ENCODE measurements around the gene MYBPHL.

Gene MYBPHL

GRCh38 chr1:109281680-109282496 is 24.9 kb downstream of the MYBPHL start:
- DNase-seq (ENCODE audit: low read depth in 2 of 2), result no peak

- DNase-seq (ENCODE audit: low read depth in 2 of 2), result no peak
Observed at GRCh38 chr1:109280862-109281261, 25.9 kb downstream of the MYBPHL start.

DNA sequence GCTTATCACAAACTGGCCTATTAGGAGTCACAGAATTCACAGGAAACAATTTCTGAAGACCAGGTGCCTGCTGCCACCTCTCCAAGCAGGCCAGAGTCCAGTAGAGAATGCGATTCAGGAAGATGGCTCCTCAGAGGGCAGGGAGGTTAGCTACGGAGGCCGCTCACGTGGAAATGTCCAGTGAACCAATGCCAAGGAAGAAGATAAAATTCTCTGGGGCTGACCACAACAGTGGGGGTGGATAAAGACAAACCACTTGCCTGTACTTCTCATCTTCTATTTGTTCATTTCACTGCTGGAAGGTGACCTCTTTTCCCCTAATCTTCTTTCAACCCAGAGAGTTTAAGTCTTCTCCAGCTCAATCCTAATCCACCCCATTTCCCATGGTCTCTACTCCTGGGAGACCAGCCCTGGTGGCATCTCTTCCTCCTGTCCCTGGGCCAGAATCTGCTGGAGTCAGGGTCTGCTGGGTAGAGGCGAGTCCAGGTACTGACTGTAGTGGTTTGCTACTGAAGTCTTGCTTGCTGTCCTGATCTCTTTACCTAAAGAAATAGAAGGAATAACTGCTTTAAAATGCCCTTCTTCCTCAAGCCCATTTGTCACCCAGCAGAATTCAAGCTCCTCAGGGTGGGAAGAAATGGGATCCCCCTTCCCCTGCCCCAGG is 27.1 kb downstream of the MYBPHL start:
- no peak for DNase-seq (ENCODE audit: low read depth in 2 of 2)

DNA sequence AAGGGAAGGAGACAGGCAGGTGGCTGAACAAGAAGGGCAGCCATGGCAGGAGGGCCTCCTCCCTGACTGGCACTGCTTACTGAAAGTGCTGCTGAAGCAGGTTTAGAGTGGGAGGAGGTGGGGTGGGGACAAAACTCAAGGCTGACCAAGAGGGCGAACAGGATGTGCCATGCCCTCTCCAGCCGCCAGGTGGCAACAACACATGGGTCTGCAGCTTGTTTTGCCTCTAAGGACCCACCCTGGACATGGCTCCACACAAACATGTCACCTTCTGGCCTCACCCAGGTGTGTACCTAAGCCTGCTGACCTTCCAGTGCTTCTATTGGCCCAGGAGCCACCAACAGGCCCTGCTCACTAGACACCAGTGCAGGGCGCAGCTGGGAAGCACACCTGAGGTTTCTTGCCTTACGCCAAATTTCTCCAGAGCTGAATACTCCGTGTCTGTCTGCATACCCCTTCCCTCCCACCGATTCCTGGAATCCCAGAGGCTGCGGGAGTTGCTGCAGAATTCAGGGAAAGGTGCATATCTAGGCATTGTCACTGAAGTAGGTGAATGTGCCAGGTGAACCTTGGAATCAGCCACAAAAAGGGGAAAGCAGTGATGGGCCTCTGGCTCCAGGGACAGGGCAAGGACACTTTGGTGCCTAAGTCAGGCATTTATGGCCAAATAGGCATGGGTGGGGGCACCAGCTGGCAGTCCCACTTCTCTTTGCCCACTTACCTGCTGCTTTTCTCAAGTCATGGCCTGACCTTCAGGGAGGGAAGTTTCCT is 29.2 kb downstream of the MYBPHL start:
- DNase-seq (ENCODE audit: low read depth in 2 of 2), result no peak

DNA sequence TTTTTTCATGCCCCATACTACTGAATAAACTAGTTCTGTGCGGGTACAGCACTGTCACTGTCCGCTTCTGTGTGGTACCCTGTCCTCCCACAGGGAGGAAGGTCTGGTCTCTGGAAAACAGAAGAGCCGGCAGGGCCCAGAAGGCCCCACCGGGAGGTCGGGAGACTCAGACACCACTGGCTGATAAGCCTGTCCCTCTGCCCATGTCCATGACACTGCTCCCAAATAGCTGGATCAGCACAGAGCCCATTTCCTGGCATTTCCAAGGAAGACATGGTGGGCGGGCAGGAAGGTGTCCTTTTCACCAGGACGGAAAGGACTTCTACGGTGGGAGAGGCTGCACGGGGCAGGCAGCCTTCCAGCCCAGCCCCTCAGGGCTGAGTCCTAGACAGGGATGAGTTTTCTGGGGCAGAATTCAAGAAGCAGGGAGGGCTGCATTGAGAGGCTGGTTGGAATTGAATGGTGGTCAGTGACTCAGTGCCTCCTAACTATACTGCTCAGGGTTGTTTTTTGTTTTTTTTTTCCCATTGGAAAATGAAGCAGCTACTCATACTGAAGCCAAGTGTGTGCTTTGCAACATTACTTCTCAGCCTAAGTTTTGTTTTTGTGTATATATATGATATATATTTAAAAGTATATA is 31.0 kb downstream of the MYBPHL start:
- DNase-seq (ENCODE audit: low read depth in 2 of 2), result no peak

DNA sequence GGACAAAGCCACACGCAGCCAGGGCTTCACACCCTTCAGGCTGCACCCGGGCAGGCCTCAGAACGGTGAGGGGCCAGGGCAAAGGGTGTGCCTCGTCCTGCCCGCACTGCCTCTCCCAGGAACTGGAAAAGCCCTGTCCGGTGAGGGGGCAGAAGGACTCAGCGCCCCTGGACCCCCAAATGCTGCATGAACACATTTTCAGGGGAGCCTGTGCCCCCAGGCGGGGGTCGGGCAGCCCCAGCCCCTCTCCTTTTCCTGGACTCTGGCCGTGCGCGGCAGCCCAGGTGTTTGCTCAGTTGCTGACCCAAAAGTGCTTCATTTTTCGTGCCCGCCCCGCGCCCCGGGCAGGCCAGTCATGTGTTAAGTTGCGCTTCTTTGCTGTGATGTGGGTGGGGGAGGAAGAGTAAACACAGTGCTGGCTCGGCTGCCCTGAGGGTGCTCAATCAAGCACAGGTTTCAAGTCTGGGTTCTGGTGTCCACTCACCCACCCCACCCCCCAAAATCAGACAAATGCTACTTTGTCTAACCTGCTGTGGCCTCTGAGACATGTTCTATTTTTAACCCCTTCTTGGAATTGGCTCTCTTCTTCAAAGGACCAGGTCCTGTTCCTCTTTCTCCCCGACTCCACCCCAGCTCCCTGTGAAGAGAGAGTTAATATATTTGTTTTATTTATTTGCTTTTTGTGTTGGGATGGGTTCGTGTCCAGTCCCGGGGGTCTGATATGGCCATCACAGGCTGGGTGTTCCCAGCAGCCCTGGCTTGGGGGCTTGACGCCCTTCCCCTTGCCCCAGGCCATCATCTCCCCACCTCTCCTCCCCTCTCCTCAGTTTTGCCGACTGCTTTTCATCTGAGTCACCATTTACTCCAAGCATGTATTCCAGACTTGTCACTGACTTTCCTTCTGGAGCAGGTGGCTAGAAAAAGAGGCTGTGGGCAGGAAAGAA is 32.0 kb downstream of the MYBPHL start:
- DNase-seq (ENCODE audit: low read depth in 2 of 2), result no peak

GRCh38 chr1:109273570-109274288 is 33.1 kb downstream of the MYBPHL start:
- DNase-seq (ENCODE audit: low read depth in 2 of 2), result no peak

DNA sequence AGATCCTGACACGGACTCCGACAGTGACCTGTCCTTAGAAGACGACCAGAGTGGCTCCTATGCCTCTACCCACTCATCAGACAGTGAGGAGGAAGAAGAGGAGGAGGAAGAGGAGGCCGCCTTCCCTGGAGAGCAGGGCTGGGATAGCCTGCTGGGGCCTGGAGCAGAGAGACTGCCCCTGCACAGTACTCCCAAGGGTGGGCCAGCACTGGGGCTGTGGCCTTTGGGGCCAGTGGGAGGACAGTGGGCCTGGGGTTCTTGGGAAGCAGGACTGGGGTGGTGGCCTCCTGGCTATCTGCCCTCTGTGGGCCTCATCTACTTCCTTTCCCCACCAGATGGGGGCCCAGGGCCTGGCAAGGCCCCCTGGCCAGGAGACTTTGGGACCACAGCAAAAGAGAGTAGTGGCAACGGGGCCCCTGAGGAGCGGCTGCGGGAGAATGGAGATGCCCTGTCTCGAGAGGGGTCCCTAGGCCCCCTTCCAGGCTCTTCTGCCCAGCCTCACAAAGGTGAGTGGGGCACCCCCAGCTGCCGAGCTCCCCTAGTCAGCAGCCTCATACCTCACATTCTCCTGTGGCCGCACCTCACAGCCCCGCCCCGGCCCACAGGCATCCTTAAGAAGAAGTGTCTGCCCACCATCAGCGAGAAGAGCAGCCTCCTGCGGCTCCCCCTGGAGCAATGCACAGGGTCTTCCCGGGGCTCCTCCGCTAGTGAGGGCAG is 33.8 kb downstream of the MYBPHL start:
- no peak for DNase-seq (ENCODE audit: low read depth in 2 of 2)

DNA sequence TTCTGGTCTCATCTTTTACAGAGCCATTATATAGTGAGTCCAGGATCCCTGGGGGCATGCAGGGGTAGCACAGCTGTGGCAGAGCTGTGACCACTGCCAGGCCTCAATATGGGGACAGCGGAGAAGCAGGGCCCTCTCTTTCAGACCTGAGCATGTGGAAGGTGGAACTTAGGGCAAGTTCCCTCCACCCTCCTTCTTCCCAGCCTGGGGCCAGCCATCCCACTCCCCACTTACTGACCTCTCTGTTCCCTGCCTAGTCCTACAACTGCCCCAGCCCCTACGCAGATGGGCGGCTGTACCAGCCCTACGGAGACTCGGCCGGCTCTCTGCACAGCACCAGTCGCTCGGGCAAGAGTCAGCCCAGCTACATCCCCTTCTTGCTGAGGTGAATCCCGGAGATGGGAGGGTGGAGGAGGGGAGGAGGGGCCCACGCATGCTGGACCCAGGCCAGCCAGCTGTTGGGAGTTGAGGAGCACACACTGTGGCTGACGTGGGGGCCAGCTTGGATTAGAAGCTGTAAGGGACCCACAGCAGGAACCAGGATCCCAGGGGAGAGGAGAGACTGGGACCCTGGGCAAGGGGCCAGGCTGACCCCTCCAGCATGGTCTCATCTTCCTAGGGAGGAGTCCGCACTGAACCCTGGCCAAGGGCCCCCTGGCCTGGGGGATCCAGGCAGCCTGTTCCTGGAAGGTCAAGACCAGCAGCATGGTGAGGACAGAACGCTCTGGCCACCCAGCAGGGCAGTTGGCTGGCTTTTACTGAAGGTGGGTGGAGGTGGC is 34.6 kb downstream of the MYBPHL start:
- no peak for DNase-seq (ENCODE audit: low read depth in 2 of 2)

- DNase-seq (ENCODE audit: low read depth in 2 of 2), result no peak
Observed at GRCh38 chr1:109271458-109271857, 35.4 kb downstream of the MYBPHL start.

DNA sequence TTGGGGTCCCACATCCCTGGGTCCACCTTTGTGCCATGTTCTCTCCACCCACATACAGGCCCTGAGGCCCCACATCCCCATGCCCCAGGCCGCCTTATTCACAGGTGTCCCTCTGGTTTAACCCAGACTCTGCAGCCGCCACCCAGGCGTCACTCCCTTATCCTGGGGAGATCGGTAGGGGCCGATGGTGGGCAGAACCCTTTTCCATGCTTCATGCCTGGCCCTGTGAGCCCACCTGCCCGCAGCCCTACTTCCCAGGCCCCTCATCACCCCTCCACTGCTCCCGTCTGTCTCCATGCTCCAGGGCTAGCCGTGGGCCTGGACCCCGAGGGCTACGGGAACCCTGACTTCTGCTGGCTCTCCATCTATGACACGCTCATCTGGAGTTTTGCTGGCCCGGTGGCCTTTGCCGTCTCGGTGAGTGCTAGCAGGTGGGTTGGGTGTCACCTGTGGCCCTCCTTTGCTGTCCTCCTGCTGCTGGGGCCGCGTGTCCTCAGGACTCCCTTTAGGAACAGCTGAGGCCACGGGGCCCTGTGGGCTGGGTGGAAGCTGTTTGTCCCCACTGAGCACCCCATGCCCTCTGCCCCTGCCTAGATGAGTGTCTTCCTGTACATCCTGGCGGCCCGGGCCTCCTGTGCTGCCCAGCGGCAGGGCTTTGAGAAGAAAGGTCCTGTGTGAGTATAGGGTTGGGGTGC is 36.0 kb downstream of the MYBPHL start:
- DNase-seq (ENCODE audit: low read depth in 2 of 2), result no peak

DNA sequence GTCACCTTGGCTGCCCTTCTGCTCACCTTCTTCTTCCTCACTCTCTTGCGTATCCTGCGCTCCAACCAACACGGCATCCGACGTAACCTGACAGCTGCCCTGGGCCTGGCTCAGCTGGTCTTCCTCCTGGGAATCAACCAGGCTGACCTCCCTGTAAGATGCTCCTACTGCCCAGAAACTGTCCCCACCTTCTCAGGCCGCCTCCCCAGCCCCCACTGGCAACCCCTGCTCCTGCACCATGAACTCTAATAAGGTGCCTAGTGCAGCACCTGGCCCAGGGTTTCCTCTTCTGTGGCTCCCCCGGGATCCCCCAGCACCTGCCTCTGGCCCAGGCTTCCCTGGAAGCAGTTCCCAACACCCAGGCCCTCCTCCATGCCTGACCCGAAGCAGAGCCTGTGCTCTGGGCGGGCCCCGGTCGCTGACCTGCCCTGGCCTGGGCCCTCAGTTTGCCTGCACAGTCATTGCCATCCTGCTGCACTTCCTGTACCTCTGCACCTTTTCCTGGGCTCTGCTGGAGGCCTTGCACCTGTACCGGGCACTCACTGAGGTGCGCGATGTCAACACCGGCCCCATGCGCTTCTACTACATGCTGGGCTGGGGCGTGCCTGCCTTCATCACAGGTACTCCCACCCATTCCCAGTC is 36.7 kb downstream of the MYBPHL start:
- DNase-seq (ENCODE audit: low read depth in 2 of 2), result no peak

DNA sequence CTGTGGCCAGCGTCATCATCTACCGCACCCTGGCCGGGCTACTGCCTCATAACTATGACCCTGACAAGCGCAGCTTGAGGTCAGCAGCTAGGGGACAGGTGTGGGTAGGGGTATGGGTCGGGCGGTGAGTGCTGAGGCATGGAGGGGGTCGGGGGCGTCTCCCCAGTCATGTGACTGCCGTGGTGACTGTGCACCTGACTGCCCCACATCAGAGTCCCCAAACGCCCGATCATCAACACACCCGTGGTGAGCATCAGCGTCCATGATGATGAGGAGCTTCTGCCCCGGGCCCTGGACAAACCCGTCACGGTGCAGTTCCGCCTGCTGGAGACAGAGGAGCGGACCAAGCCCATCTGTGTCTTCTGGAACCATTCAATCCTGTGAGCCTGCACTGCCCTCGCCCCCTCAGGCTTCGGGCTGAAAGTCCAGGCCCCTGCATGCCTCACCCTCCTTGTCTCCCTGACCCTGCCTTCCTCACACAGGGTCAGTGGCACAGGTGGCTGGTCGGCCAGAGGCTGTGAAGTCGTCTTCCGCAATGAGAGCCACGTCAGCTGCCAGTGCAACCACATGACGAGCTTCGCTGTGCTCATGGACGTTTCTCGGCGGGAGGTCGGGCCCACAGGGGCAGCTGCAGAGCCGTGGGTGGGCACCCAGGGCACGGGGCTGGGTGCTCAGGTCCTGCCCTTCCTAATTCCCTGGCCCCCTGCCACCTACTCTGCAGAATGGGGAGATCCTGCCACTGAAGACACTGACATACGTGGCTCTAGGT is 37.4 kb downstream of the MYBPHL start:
- no peak for DNase-seq (ENCODE audit: low read depth in 2 of 2)

- DNase-seq (ENCODE audit: low read depth in 2 of 2), result no peak
Observed at GRCh38 chr1:109268431-109269211, 38.2 kb downstream of the MYBPHL start.

- no peak for DNase-seq (ENCODE audit: low read depth in 2 of 2)
Observed at GRCh38 chr1:109267743-109268300, 39.0 kb downstream of the MYBPHL start.

GRCh38 chr1:109266965-109267364 is 39.8 kb downstream of the MYBPHL start:
- DNase-seq (ENCODE audit: low read depth in 2 of 2), result no peak

Data from fibroblast of skin of left quadriceps (primary cell).